NT2/D1 (cell line): ENCODE data around the gene LRBA.

Experiments
- SUZ12 ChIP-seq: IDR thresholded peaks from 2 replicates; pipeline ENCODE4 v1.6.1; 2011; ENCODE audit not compliant: insufficient read length, insufficient read depth; ENCODE audit errors: extremely low read depth
- YY1 ChIP-seq: IDR thresholded peaks from 2 replicates; pipeline ENCODE4 v1.6.1; 2011; ENCODE audit not compliant: insufficient read length, insufficient read depth
- ZNF274 ChIP-seq: IDR thresholded peaks from 2 replicates; pipeline ENCODE4 v1.6.1; 2011; ENCODE audit warnings: mild to moderate bottlenecking, low read depth, low read length

GRCh38 chr4:150799207-150799606, 215.9 kb downstream of the LRBA start:
- TF ChIP-seq SUZ12 (no peak), ZNF274 (no peak), YY1 (no peak)
